ENCODE measurements around the gene UFM1.

Gene UFM1

DNA sequence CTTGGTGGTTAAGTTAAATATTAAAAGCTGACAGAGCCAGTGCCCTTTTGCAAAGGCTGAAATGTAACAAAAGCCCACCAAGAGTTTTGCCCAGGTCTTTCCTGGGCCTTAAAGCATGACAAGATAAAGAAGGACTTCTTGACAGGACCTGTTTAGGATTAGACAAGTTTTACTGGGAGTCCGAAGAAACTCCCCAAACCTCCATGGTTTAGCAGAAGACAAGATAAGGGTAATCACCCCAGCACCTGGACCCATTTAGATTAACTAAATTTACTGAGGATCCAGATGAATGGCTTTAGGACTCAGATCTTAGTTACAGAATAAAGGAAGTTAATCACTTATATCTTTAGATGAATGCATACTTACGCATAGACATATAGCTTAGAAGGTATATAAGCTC is 14.8 kb upstream of the UFM1 start:
- Histone ChIP-seq H3K4me1 (ENCODE audit: control insufficient read depth in 5 of 5, insufficient read depth in 5 of 5, low read length in 5 of 5) (no peaks in the 10 kb centered on the region), H3K9ac (ENCODE audit: low read length in 5 of 5) (no peak overlapping the region), H3K36me3 (ENCODE audit: control insufficient read depth in 5 of 5, insufficient read depth in 5 of 5, low read length in 5 of 5) (no peaks in the 10 kb centered on the region), H3K4me3 (ENCODE audit: low read depth in 1 of 5, low read length in 5 of 5) (no peak overlapping the region), H3K27me3 (ENCODE audit: control insufficient read depth in 5 of 5, insufficient read depth in 4 of 5, low read length in 5 of 5) (no peaks in the 10 kb centered on the region), H3K27ac (ENCODE audit: low read depth, low read length) (no peak overlapping the region), H3K9me3 (ENCODE audit: control insufficient read depth in 5 of 5, low read length in 5 of 5) (no peaks in the 10 kb centered on the region)

- H3K36me3 ChIP-seq (ENCODE audit: control insufficient read depth in 5 of 5, insufficient read depth in 5 of 5, low read length in 5 of 5), result no peaks in the 10 kb centered on the region
- H3K27ac ChIP-seq (ENCODE audit: low read depth, low read length), result no peak overlapping the region
- H3K4me1 ChIP-seq (ENCODE audit: control insufficient read depth in 5 of 5, insufficient read depth in 5 of 5, low read length in 5 of 5), result no peaks in the 10 kb centered on the region
- H3K4me3 ChIP-seq (ENCODE audit: low read depth in 1 of 5, low read length in 5 of 5), result no peak overlapping the region
- no peaks in the 10 kb centered on the region for H3K27me3 ChIP-seq (ENCODE audit: control insufficient read depth in 5 of 5, insufficient read depth in 4 of 5, low read length in 5 of 5)
- H3K9ac ChIP-seq (ENCODE audit: low read length in 5 of 5), result no peak overlapping the region
- no peaks in the 10 kb centered on the region for H3K9me3 ChIP-seq (ENCODE audit: control insufficient read depth in 5 of 5, low read length in 5 of 5)
Observed at GRCh38 chr13:38338089-38338488, 11.6 kb upstream of the UFM1 start.

GRCh38 chr13:38340624-38341023 is 9.0 kb upstream of the UFM1 start:
- Histone ChIP-seq H3K4me3 (ENCODE audit: low read depth in 1 of 5, low read length in 5 of 5) (no peak overlapping the region), H3K4me1 (ENCODE audit: control insufficient read depth in 5 of 5, insufficient read depth in 5 of 5, low read length in 5 of 5) (no peaks in the 10 kb centered on the region)

GRCh38 chr13:38341149-38341692 is 8.4 kb upstream of the UFM1 start:
- Histone ChIP-seq H3K36me3 (ENCODE audit: control insufficient read depth in 5 of 5, insufficient read depth in 5 of 5, low read length in 5 of 5) (no peaks in the 10 kb centered on the region), H3K27me3 (ENCODE audit: control insufficient read depth in 5 of 5, insufficient read depth in 4 of 5, low read length in 5 of 5) (no peaks in the 10 kb centered on the region), H3K27ac (ENCODE audit: low read depth, low read length) (no peak overlapping the region), H3K9ac (ENCODE audit: low read length in 5 of 5) (no peak overlapping the region), H3K4me1 (ENCODE audit: control insufficient read depth in 5 of 5, insufficient read depth in 5 of 5, low read length in 5 of 5) (no peaks in the 10 kb centered on the region), H3K9me3 (ENCODE audit: control insufficient read depth in 5 of 5, low read length in 5 of 5) (no peaks in the 10 kb centered on the region), H3K4me3 (ENCODE audit: low read depth in 1 of 5, low read length in 5 of 5) (no peak overlapping the region)

More at GRCh38 chr13:38340624-38341023, 9.0 kb upstream of the UFM1 start:
- H3K27ac ChIP-seq (ENCODE audit: low read depth, low read length), result no peak overlapping the region
- H3K9me3 ChIP-seq (ENCODE audit: control insufficient read depth in 5 of 5, low read length in 5 of 5), result no peaks in the 10 kb centered on the region
- H3K36me3 ChIP-seq (ENCODE audit: control insufficient read depth in 5 of 5, insufficient read depth in 5 of 5, low read length in 5 of 5), result no peaks in the 10 kb centered on the region
- H3K9ac ChIP-seq (ENCODE audit: low read length in 5 of 5), result no peak overlapping the region
- no peaks in the 10 kb centered on the region for H3K27me3 ChIP-seq (ENCODE audit: control insufficient read depth in 5 of 5, insufficient read depth in 4 of 5, low read length in 5 of 5)

- H3K9ac ChIP-seq (ENCODE audit: low read length in 5 of 5), result no peak overlapping the region
- no peaks in the 10 kb centered on the region for H3K27me3 ChIP-seq (ENCODE audit: control insufficient read depth in 5 of 5, insufficient read depth in 4 of 5, low read length in 5 of 5)
- H3K27ac ChIP-seq (ENCODE audit: low read depth, low read length), result no peak overlapping the region
- H3K36me3 ChIP-seq (ENCODE audit: control insufficient read depth in 5 of 5, insufficient read depth in 5 of 5, low read length in 5 of 5), result peaks cover 0 to 5% (median 3%) of the 10 kb centered on the region in 5 donors
- H3K9me3 ChIP-seq (ENCODE audit: control insufficient read depth in 5 of 5, low read length in 5 of 5), result no peaks in the 10 kb centered on the region
- no peak overlapping the region for H3K4me3 ChIP-seq (ENCODE audit: low read depth in 1 of 5, low read length in 5 of 5)
- H3K4me1 ChIP-seq (ENCODE audit: control insufficient read depth in 5 of 5, insufficient read depth in 5 of 5, low read length in 5 of 5), result peaks cover 0 to 25% (median 22%) of the 10 kb centered on the region in 5 donors
Observed at GRCh38 chr13:38346764-38347163, 2.9 kb upstream of the UFM1 start.

DNA sequence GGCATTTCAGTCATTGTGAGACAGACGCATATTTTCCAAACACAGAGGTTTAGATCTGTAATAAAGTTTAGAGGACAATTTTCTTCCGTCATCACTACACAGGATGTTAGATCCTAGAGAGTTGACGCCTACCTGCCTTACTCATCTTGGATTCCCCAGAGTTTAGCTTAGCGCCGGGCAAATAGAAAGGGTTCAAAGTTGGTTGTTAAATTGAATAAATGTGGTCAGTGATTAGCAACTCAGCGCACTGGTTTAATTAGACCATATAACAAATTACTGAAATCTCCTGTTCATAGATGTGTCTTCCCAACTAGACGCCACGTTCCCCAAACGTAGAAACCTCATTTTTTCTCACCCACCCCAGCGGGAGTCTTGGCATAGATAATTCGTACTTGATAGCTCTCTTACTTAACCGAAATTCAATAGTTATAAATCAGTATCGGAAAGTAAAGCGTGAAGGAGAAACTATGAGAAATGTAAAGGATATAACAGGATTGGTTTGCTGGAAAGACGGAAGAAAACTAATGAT is 726 bp upstream of the UFM1 start:
- H3K9ac ChIP-seq (ENCODE audit: low read length in 5 of 5), result peak overlapping the region in 4 of 5 donors; percentile 65 to 98 (median 94)
- H3K4me1 ChIP-seq (ENCODE audit: control insufficient read depth in 5 of 5, insufficient read depth in 5 of 5, low read length in 5 of 5), result peaks cover 0 to 25% (median 23%) of the 10 kb centered on the region in 5 donors
- peak overlapping the region; percentile 71 to 97 (median 96) for H3K4me3 ChIP-seq (ENCODE audit: low read depth in 1 of 5, low read length in 5 of 5)
- peak overlapping the region; percentile 91 for H3K27ac ChIP-seq (ENCODE audit: low read depth, low read length)
- no peaks in the 10 kb centered on the region for H3K9me3 ChIP-seq (ENCODE audit: control insufficient read depth in 5 of 5, low read length in 5 of 5)
- peaks cover 0 to 5% (median 3%) of the 10 kb centered on the region in 5 donors for H3K36me3 ChIP-seq (ENCODE audit: control insufficient read depth in 5 of 5, insufficient read depth in 5 of 5, low read length in 5 of 5)
- no peaks in the 10 kb centered on the region for H3K27me3 ChIP-seq (ENCODE audit: control insufficient read depth in 5 of 5, insufficient read depth in 4 of 5, low read length in 5 of 5)

GRCh38 chr13:38350114-38350617 is 515 bp downstream of the UFM1 start:
- Histone ChIP-seq H3K4me1 (ENCODE audit: control insufficient read depth in 5 of 5, insufficient read depth in 5 of 5, low read length in 5 of 5) (peaks cover 0 to 25% (median 23%) of the 10 kb centered on the region in 5 donors), H3K9me3 (ENCODE audit: control insufficient read depth in 5 of 5, low read length in 5 of 5) (no peaks in the 10 kb centered on the region), H3K4me3 (ENCODE audit: low read depth in 1 of 5, low read length in 5 of 5) (peak overlapping the region; percentile 96 to 98 (median 97)), H3K9ac (ENCODE audit: low read length in 5 of 5) (peak overlapping the region; percentile 94 to 98 (median 95)), H3K27me3 (ENCODE audit: control insufficient read depth in 5 of 5, insufficient read depth in 4 of 5, low read length in 5 of 5) (no peaks in the 10 kb centered on the region), H3K27ac (ENCODE audit: low read depth, low read length) (peak overlapping the region; percentile 91), H3K36me3 (ENCODE audit: control insufficient read depth in 5 of 5, insufficient read depth in 5 of 5, low read length in 5 of 5) (peaks cover 2 to 16% (median 10%) of the 10 kb centered on the region in 5 donors)

- no peak overlapping the region for H3K4me3 ChIP-seq (ENCODE audit: low read depth in 1 of 5, low read length in 5 of 5)
- H3K4me1 ChIP-seq (ENCODE audit: control insufficient read depth in 5 of 5, insufficient read depth in 5 of 5, low read length in 5 of 5), result peaks cover 0 to 12% (median 11%) of the 10 kb centered on the region in 5 donors
- peaks cover 14 to 33% (median 25%) of the 10 kb centered on the region in 5 donors for H3K36me3 ChIP-seq (ENCODE audit: control insufficient read depth in 5 of 5, insufficient read depth in 5 of 5, low read length in 5 of 5)
- H3K27me3 ChIP-seq (ENCODE audit: control insufficient read depth in 5 of 5, insufficient read depth in 4 of 5, low read length in 5 of 5), result no peaks in the 10 kb centered on the region
- no peak overlapping the region for H3K9ac ChIP-seq (ENCODE audit: low read length in 5 of 5)
- H3K27ac ChIP-seq (ENCODE audit: low read depth, low read length), result no peak overlapping the region
- no peaks in the 10 kb centered on the region for H3K9me3 ChIP-seq (ENCODE audit: control insufficient read depth in 5 of 5, low read length in 5 of 5)
Observed at GRCh38 chr13:38355595-38356119, 6.0 kb downstream of the UFM1 start.

DNA sequence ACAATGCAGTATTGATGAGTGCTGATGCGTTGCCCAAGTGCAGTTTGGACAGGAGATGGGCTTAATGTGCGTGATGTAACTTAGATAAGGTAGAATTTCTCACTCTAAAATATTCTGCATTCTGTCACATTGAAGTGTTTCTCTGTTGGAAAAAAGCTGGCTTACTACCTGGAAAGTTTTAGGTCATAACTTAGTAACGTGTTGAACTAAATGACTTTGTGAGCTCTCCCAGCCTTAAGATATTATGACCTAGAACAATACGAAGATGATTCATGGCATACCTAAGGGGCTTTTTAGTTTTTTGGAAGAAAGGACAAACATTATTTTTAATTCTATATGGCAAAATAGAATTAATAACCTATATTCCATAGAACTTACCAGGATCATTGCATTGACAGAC is 9.0 kb downstream of the UFM1 start:
- H3K9ac ChIP-seq (ENCODE audit: low read length in 5 of 5), result no peak overlapping the region
- H3K4me3 ChIP-seq (ENCODE audit: low read depth in 1 of 5, low read length in 5 of 5), result no peak overlapping the region
- H3K27me3 ChIP-seq (ENCODE audit: control insufficient read depth in 5 of 5, insufficient read depth in 4 of 5, low read length in 5 of 5), result no peaks in the 10 kb centered on the region
- no peaks in the 10 kb centered on the region for H3K9me3 ChIP-seq (ENCODE audit: control insufficient read depth in 5 of 5, low read length in 5 of 5)
- no peaks in the 10 kb centered on the region for H3K4me1 ChIP-seq (ENCODE audit: control insufficient read depth in 5 of 5, insufficient read depth in 5 of 5, low read length in 5 of 5)
- H3K27ac ChIP-seq (ENCODE audit: low read depth, low read length), result no peak overlapping the region
- peaks cover 31 to 47% (median 42%) of the 10 kb centered on the region in 5 donors for H3K36me3 ChIP-seq (ENCODE audit: control insufficient read depth in 5 of 5, insufficient read depth in 5 of 5, low read length in 5 of 5)

- peaks cover 17 to 28% (median 25%) of the 10 kb centered on the region in 5 donors for H3K36me3 ChIP-seq (ENCODE audit: control insufficient read depth in 5 of 5, insufficient read depth in 5 of 5, low read length in 5 of 5)
- H3K27ac ChIP-seq (ENCODE audit: low read depth, low read length), result no peak overlapping the region
- H3K9me3 ChIP-seq (ENCODE audit: control insufficient read depth in 5 of 5, low read length in 5 of 5), result no peaks in the 10 kb centered on the region
Observed at GRCh38 chr13:38361542-38362262, 12.1 kb downstream of the UFM1 start.

More at GRCh38 chr13:38361542-38362262, 12.1 kb downstream of the UFM1 start:
- no peak overlapping the region for H3K4me3 ChIP-seq (ENCODE audit: low read depth in 1 of 5, low read length in 5 of 5)
- no peaks in the 10 kb centered on the region for H3K27me3 ChIP-seq (ENCODE audit: control insufficient read depth in 5 of 5, insufficient read depth in 4 of 5, low read length in 5 of 5)
- H3K9ac ChIP-seq (ENCODE audit: low read length in 5 of 5), result no peak overlapping the region
- H3K4me1 ChIP-seq (ENCODE audit: control insufficient read depth in 5 of 5, insufficient read depth in 5 of 5, low read length in 5 of 5), result no peaks in the 10 kb centered on the region
